Dermis lymphatic vessel endothelial cell (primary cell): ENCODE data around the gene RAB32. TPM values are rescaled to one million over a fixed set of nuclear protein-coding genes. Genes with fewer than 3 reads are reported as not detected.

Experiments used
- total RNA-seq: library from RNA; depleted of rRNA; stranded (reverse); fragments of >200 nt; gene quantifications from 2 replicates; pipeline ENCODE4 v1.2.1, GENCODE V29; 2014

RAB32 gene
- 81.6 and 90.7 TPM in 2 replicates for total RNA-seq

DNA sequence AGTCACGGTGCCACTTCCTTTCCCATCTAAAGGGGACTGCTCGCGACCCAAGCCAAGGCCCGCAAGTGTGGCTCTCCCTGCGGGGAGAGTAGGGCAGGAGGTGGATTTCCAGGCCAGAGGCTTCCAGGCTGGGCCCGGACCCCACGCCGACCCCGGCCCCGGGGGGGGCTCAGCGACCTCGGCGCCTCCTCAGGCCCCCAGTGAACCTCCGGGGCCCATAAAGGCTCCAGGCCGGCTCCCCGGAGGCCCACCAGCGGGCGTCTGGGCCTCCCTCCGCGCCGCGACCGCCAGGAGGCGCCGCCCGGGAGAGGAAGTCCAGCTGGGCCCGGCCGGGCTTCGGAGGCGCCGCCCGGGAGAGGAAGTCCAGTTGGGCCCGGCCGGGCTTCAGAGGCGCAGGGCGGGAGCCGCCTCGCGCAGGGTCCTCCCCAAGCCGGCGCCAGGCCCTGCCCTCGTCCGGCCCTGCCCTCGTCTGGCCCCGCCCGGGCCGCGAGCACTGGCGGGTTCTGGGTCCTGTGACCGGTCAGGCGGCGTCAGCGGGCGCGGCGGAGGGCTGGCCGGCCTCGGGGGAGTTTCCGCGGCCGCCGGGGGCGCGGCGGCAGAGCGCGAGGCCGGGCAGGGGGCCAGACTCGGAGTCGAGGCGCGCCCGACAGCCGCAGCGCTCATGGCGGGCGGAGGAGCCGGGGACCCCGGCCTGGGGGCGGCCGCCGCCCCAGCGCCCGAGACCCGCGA is at the start of gene RAB32:
Gene RAB32, plus strand, starts transcription at position 623 of the 729 bp plus-strand sequence. Its CDS starts 39 bp downstream, at position 662.

DNA sequence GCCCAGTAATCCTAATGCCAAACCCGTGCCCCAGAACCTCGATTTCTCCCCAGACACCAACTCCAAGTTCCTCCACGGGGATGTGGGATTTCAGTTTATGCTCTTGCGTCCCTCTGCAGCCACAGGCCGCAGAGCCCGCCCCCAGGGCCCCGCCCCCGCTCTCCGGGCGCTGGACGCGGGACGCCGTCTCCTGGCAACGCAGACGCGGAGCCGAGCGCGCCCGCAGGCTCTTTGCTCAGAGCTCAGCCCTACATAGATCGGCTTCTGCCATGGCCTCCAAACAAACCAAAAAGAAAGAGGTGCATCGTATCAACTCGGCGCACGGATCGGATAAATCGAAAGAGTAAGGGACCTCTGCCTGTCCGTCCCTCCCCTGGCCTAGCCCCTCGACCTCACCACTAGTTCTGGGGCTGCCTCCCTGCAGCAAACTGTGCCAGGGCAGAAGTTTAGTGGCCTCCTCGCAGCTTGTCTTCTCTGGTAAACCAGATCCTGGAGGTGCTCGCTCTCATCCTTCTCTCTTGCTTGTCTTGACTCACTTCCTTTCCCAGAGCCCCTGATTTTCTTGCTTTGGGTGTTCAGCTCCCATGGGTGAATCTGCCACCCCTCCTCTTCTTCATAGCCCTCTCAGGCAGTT is 55.3 kb downstream of the RAB32 start, which contains the start of gene ADGB:
Gene ADGB, plus strand, starts transcription at position 201 of the 634 bp plus-strand sequence. Its CDS starts 69 bp downstream, at position 270.

Other genes with a start within 250 kb of the RAB32 start
- not detected in 2 replicates for gene ADGB, start 55.1 kb downstream of the RAB32 start, total RNA-seq